Activated CD8-positive, alpha-beta memory T cell treated with anti-CD3 and anti-CD28 coated beads, Interleukin-2, amount 50 U/mL, for 24 hours (primary cell): ENCODE measurements around the gene CCDC74A.
"Not testable (repeated sequence)": the region's sequence is repeated elsewhere in the genome, so short reads cannot be mapped to it uniquely, and the experiment has no call there.

Source experiments
- DNase-seq: peaks from one replicate; pipeline ENCODE4 v3.0.0-alpha.2; 2020; ENCODE audit errors: extremely low read depth

Gene CCDC74A

GRCh38 chr2:131498321-131498973 lies 29.2 kb upstream of the CCDC74A start:
- DNase-seq = not testable (repeated sequence)

DNA sequence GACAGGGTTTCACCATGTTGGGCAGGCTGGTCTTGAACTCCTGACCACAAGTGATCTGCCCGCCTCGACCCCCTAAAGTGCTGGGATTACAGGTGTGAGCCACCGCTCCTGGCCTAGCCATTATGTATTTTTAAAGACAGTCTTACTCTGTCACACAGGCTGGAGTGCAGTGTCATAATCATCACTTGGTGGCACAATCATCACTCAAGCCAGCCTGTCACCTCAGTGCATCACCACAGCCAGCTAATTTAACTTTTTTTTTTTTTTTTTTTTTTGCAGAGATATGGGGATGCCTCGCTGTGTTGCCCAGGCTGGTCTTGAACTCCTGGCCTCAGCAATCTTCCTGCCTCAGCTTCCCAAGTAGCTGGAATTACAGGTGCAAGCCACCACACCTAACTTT lies 24.1 kb upstream of the CCDC74A start:
- not testable (repeated sequence) for DNase-seq

GRCh38 chr2:131504082-131504750 lies 23.5 kb upstream of the CCDC74A start:
- not testable (repeated sequence) for DNase-seq

DNA sequence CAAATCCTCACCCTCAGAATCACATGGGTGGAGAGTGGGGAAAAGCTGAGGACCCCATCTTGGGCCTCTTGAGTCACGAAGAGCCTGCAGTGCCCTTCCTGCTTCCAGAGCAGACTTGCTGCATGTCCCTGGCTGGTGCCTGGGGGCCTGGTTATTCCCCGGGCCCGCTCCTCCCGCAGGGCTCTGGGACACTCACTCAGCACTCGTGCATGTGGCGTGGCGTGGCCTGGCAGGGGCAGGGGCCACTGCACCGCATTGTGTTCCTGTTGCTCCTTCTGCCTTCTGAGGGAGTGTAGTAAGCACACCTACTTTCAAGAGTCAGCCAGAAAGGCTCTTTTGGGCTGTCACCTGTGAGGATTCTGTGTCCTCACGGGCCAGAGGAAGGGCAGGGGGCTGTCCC lies 18.1 kb upstream of the CCDC74A start:
- no peak for DNase-seq

DNA sequence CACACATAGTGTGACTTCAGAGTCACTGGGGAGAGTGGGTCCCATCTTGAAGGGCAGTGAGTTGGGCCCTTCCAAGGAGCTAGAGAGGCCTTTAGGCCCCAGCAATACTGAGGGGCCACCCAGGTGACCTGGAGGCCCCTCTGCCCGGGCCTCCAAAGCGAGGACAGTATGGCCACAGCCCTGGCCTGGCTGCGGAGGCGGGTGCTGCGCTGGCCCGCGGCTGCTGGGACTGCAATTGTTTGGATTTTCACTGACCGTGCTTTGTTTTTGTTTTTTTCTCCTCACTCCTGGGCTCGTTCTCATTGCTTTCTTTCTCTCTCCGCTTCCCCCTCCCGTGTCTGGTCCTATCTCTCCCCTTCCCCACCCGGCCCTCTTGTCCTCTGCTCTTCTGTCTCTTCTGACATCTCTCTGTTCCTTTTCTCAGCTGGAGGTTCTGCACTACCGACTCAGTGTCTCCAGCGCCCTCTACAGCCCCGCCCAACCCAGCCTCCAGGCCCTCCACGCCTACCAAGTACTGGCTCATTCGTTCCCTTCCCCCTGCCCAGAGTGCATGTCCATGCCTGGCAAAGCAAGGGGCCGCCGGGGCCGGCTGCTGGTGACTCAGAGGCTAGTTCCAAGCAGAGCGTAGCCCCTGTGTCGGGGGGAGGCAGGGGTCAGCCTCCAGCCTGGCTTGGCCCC lies 16.3 kb upstream of the CCDC74A start:
- DNase-seq = not testable (repeated sequence)

- not testable (repeated sequence) for DNase-seq
Measured at GRCh38 chr2:131511969-131512870, 15.5 kb upstream of the CCDC74A start.

DNA sequence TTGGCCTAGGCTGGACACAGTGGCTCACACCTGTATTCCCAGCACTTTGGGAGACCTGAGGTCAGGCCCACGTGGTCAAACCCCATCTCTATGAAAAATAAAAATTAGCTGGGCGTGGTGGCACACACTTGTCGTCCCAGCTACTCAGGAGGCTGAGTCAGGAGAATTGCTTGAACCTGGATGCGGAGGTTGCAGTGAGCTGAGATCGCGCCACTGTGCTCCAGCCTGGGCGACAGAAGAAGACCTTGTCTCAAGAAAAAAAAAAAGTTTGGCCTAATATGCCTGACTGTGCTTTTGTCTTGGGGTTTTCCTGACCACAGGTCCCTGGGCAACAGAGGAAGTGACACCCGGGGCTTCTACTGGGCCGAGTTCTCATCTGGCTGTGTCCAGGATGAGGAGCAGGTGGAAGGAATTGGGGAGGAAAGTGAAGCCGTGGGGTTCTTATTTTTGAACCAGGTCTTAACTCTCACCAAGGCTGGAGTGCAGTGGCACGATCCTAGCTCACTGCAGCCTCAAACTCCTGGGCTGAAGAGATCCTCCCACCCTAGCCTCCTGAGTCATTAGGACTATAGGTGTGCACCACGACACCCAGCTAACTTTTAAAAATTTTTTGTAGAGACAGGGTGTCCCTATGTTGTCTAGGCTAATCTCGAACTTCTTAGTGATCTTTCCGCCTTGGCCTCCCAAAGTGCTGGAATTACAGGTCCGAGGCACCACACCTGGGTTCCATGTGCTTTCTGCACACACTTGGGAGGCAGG lies 13.1 kb upstream of the CCDC74A start:
- not testable (repeated sequence) for DNase-seq

DNA sequence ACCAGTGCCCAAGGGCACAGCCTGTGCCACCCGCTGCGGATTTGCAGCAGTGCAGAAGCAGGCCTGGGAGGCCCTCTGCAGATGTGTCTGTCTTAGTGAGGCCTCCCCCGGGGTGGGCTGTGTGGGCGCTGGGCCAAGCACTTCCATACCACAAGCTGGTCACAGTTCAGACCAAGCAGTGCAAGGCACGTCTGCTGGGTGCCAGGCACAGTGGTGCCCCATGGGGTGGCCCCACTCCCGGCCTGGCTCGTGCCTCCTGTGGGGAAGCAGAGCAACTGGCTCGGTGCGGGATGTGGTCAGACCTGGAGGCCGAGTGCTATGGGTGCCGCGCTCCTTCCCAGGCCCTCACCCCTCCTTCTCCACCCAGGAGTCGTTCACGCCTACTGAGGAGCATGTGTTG lies 12.5 kb upstream of the CCDC74A start:
- DNase-seq = not testable (repeated sequence)

GRCh38 chr2:131516011-131516410 lies 11.7 kb upstream of the CCDC74A start:
- no peak for DNase-seq

DNA sequence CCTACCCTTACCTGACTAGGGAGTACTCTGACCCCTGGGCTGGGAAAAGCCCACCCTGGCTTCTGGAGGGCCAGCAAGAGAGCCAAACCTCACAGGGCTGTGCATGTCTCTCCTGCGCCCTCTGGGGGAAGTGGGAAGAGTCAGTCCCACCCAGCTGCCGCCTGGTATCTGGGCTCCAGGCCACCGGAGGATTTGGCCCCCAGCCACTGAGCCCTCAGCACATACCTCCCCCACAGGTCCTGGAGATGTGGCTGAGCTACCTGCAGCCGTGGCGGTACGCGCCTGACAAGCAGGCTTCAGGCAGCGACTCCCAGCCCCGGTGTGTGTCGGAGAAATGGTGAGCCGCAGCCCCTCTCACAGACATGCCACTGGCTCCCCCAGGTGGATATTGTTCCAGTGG lies 11.1 kb upstream of the CCDC74A start:
- DNase-seq = not testable (repeated sequence)

DNA sequence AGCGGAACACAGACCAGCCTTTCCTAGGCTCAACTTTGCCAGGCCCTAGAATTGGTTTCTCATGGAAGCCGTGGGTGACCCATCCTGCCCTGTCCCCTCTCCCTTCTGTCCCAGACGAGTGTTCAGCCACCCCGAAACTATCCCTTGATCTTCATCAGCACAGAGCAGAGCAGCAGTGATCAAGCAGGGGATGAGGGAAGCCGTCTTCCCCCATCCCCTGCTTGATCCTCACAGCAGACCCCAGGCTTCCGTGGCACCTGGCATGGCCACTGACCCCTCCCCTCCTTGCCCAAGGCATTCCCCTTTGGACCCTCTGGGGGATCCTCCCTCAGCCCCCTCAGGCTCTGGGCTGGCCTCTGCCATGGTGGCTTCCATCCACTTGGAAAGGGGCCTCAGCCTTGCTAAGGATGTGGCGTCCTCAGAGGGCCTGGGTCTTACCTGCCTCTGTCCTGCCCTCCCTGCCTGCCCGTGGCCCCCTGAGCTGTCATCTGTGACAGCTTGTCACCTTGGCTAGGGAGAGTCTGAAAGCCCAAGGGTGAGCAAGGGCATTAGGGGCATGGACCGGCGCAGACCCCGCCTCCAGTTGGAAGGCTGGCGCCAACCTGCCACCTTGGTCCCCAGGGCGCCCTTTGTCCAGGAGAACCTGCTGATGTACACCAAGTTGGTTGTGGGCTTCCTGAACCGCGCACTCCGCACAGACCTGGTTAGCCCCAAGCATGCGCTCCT lies 10.4 kb upstream of the CCDC74A start:
- DNase-seq = no peak

- not testable (repeated sequence) for DNase-seq
Measured at GRCh38 chr2:131517856-131518255, 9.8 kb upstream of the CCDC74A start.

DNA sequence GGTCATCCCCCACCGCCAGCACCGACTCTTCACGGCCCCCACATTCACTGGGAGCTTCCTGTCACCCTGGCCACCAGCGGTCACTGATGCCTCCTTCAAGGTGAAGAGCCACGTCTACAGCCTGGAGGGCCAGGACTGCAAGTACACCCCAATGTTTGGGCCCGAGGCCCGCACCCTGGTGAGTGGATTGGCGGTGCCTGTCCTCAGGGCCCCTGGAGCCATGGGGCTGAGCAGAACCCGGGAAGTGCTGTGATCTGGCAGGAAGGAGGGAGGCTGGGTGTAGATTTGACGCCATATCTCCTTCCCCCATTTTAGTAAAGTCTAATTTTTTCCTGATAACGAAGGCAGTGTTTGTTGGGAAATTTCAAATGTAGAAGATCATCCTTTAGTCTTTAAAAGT lies 9.2 kb upstream of the CCDC74A start:
- not testable (repeated sequence) for DNase-seq

GRCh38 chr2:131519466-131519865 lies 8.2 kb upstream of the CCDC74A start:
- no peak for DNase-seq

- DNase-seq = not testable (repeated sequence)
Measured at GRCh38 chr2:131519871-131520470, 7.7 kb upstream of the CCDC74A start.

DNA sequence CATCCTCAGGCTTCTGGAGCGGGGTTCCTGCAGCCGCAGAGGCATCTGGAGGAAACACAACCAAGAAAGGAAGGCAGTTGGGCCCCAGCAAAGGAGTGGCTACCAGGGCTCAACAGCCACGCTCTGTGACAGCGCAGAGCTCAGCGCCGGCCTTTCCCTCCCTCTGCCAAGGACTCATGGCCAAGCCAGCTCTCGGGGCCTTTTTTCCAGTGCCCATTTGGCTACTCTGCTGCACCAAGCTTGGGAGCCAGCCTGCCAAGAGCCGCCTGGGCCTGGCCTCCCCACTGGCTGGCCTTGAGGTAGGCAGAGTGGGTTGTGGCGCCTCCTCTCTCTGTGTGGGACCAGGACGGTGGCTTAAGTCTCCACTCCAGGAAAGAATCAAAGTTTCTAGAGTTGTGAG lies 7.2 kb upstream of the CCDC74A start:
- no peak for DNase-seq

- not testable (repeated sequence) for DNase-seq
Measured at GRCh38 chr2:131521524-131521923, 6.2 kb upstream of the CCDC74A start.

DNA sequence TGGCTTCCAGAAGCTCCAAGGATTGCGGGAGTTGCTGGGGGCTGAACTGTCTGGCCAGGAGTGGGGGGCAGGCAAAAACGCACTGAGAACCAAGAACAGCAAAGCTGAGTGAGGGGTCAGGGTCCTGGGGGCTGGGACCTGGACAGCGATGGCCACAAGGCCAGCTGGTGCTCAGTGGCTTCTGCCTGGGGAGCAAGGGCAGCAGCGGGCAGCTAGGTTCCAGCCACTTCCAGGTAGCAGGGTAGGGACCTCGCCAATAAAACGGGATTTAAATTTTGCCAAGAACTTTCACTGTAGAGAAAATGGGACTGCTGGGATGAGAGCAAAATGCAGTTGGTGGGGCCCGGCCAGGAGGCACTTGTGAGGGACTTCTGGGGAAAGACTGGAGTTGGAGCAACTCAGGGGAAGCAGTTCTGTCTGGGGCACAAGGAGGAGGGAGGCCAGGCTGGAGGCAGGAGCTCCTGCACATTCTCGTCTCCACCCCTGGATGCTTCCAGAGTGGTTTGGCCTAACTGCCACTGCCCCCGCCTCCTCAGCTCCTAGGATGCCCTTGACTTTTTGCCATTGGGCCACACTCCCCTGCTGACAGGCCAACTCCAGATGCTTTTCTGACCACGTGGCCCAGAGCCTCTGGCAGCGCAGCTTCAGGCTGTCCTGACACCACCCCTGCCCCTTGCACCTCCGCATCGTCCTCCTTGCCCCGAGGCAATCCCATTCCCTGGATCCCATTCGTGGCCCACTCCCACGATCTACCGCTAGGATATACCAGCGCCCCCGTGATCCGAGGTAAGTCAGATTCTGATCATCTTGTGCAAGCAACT lies 5.5 kb upstream of the CCDC74A start:
- DNase-seq = no peak

DNA sequence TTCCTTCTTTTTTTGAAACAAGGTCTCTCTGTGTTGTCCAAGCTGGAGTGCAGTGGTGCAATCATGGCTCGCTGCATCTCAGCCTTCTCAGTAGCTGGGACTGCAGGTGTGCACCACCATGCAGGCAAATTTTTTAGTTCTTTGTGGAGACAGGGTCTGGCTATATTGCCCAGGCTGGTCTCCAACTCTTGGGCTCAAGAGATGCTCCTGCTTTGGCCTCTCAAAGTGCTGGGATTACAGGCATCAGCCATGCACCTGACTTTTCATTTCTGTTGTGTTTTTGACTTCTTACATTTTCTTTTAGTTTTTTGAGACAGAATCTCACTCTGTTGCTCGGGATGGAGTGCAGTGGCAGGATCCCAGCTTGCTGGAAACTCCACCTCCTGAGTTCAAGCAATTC lies 2.4 kb upstream of the CCDC74A start:
- DNase-seq = not testable (repeated sequence)
